Gastroesophageal sphincter (tissue), 3 donors: ENCODE measurements around the gene STK32C.

Experiments
- CTCF ChIP-seq, 4 experiments: fragments of 200-600 bp in 2 of 4; fragments of 450-650 bp in 2 of 4; sonication (generic) in 1 of 4; IDR thresholded peaks; one replicate each; pipeline ENCODE4 v1.5.1; 2017 to 2019; ENCODE audit warnings: antibody characterized with exemption in 4 of 4, mild to moderate bottlenecking in 2 of 4, moderate library complexity in 2 of 4
- EP300 ChIP-seq: sonication (generic); formaldehyde crosslinking; IDR thresholded peaks from one replicate; pipeline ENCODE4 v1.6.1; 2017; ENCODE audit warnings: antibody characterized with exemption, mild to moderate bottlenecking
- POLR2A ChIP-seq, 2 donors: fragments of 450-650 bp; IDR thresholded peaks; one replicate each; pipeline ENCODE4 v1.6.1; 2017; ENCODE audit warnings: antibody characterized with exemption in 2 of 2, mild to moderate bottlenecking in 2 of 2, moderate library complexity in 1 of 2
- POLR2AphosphoS5 ChIP-seq: sonication (generic); formaldehyde crosslinking; IDR thresholded peaks from one replicate; pipeline ENCODE4 v1.6.1; 2017; ENCODE audit warnings: antibody characterized with exemption

GRCh38 chr10:132195366-132196075 is 112.2 kb downstream of the STK32C start:
- TF ChIP-seq CTCF (IDR thresholded peaks at IDR 0.05) = no peak
- no peak for TF ChIP-seq POLR2A (IDR thresholded peaks at IDR 0.05)
- TF ChIP-seq POLR2AphosphoS5 = no peak
- TF ChIP-seq EP300 = no peak
